ENCODE data around the gene NECAB2. TPM values are rescaled to one million over a fixed set of nuclear protein-coding genes. Genes with fewer than 3 reads are reported as not detected.
A peak's percentile ranks its signal among the peaks of the same experiment; 100 is the strongest.
"Not testable (repeated sequence)": the region's sequence is repeated elsewhere in the genome, so short reads cannot be mapped to it uniquely, and the experiment has no call there.

Gene NECAB2
- total RNA-seq, 4 donors from 2014 or later: 0.65 TPM; not detected in 3

DNA sequence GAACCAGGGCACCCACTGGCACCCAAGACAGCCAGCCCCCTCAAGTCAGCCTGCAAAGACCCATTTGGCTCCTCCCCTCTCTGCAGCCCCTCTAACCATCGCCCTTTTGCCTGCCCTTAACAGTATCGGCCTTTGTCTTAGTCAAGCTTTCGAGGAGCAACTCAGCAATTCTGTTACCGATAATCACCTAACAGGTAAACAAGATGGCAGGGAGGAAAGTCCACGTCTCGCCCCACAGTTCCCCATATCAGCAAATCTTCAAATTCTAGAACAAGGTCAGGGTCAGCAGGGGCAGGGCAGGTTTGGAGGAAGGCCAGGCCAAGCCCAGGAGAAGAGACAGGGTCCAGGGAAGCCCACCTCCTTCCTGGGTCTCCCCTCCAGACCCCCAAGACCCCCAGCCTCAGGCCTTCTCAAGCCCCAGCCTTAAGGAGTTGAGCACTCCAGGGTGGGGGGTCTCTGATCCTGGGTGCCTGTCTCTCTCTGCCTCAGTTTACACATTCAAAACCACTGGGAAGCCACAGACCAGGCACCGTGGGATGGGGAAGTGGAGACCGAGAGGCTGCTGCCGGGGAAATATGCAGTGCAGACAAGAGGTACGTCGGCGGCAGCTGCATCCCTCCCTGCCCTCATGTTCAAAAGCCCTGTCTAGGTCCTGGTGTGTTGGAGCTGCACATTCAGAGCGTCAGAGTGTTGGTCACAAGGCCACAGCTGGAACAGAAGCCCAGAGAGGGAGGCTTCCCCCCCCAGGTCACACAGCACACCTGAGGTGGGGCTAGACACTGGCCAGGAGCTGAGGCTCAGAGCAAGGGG lies 18.9 kb upstream of the NECAB2 start:
- ATAC-seq (ENCODE audit: low FRiP score) (no peak), DNase-seq (ENCODE audit: low spot score) (no peak)
- TF ChIP-seq, protein P1, sequence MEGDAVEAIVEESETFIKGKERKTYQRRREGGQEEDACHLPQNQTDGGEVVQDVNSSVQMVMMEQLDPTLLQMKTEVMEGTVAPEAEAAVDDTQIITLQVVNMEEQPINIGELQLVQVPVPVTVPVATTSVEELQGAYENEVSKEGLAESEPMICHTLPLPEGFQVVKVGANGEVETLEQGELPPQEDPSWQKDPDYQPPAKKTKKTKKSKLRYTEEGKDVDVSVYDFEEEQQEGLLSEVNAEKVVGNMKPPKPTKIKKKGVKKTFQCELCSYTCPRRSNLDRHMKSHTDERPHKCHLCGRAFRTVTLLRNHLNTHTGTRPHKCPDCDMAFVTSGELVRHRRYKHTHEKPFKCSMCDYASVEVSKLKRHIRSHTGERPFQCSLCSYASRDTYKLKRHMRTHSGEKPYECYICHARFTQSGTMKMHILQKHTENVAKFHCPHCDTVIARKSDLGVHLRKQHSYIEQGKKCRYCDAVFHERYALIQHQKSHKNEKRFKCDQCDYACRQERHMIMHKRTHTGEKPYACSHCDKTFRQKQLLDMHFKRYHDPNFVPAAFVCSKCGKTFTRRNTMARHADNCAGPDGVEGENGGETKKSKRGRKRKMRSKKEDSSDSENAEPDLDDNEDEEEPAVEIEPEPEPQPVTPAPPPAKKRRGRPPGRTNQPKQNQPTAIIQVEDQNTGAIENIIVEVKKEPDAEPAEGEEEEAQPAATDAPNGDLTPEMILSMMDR (IDR thresholded peaks at IDR 0.05): no peak

GRCh38 chr16:83949724-83950001 lies 18.4 kb upstream of the NECAB2 start:
- TF ChIP-seq, protein P1 (IDR thresholded peaks at IDR 0.05): no peak
- ATAC-seq (ENCODE audit: low FRiP score) (no peak), DNase-seq (ENCODE audit: low spot score) (no peak)

- not testable (repeated sequence) for DNase-seq (ENCODE audit: low spot score); ATAC-seq (ENCODE audit: low FRiP score)
Observed at GRCh38 chr16:83950862-83951399, 17.1 kb upstream of the NECAB2 start.

- ATAC-seq (ENCODE audit: low FRiP score): no peak
- DNase-seq (ENCODE audit: low spot score): no peak
- TF ChIP-seq, protein P1 (IDR thresholded peaks at IDR 0.05): no peak
Observed at GRCh38 chr16:83951544-83951943, 16.5 kb upstream of the NECAB2 start.

GRCh38 chr16:83952587-83952939 lies 15.5 kb upstream of the NECAB2 start:
- DNase-seq (ENCODE audit: low spot score) (no peak), ATAC-seq (ENCODE audit: low FRiP score) (peak; percentile 46)

DNA sequence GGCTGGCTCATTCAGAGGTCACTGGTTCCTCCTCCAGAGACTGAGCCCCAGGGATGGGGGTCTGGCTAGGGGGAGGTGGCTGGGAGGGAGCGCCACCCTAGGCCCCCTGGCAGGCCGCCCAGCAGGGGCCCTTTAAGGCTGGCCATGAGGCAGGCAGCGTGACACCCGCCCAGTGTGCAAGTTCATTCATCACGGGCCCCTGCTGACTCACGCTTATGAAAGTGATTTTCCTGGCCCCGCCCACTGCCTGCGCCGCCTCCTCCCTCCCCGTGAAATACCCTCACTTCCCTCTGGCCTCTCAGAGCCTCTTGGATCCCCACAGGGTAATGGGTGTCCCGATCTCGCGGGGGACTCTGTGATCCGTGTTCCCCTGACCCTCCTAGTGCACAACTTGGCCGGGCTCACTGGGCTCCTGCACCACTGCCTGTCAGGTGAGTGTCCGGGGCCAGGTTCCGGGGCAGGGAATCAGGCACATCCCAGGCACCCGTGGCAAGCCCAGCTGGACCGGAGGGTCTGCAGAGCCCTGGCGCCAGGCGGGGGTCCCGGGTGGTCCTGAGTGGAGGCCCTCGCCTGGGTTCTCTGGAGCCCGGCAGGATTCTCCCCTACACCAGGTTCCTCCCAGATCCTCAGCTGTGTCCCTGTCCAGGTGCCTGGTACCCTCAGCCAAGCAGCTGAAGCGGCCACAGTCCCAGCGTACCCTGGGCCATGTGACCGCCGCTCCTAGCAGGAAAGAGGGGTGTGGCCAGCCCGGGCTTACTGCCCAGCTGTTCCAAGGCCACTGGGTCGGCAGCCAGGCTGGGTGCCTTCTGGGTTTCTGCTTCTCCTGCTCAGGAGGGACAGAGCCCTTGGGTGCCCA lies 14.9 kb upstream of the NECAB2 start, which contains the start of gene OSGIN1:
TSS of gene OSGIN1 (plus strand) at position 301 of the 856 bp plus-strand sequence. CDS start 4,432 bp downstream, outside the sequence.
- TF ChIP-seq, protein P1 (IDR thresholded peaks at IDR 0.05): no peak
- ATAC-seq (ENCODE audit: low FRiP score): peak; percentile 96

More at GRCh38 chr16:83952587-83952939, 15.5 kb upstream of the NECAB2 start:
- TF ChIP-seq, protein P1 (IDR thresholded peaks at IDR 0.05): no peak

GRCh38 chr16:83953796-83954576 lies 14.1 kb upstream of the NECAB2 start:
- ATAC-seq (ENCODE audit: low FRiP score) (no peak), DNase-seq (ENCODE audit: low spot score) (no peak)
- TF ChIP-seq, protein P1 (IDR thresholded peaks at IDR 0.05): no peak

More for the DNA sequence above, 14.9 kb upstream of the NECAB2 start, which contains the start of gene OSGIN1:
- DNase-seq (ENCODE audit: low spot score): peak; percentile 89
